Measurements from ENCODE around the gene TMEM213.

Gene TMEM213

DNA sequence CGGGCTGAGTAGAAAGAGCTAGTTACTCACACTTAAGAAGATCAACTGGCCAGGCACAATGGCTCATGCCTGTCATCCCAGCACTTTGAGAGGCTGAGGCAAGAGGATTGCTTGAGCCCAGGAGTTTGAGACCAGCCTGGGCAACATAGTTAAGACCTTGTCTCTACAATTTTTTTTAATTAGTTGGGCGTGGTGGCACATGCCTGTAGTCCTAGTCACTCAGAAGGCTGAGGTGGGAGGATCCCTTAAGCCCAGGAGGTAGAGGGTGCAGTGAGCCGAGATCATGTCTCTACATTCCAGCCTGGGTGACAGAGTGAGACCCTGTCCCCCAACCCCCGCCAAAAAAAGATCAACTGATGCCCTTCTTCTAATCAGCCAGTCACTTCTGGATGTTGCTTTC lies 74.8 kb downstream of the TMEM213 start:
- DNase-seq (ENCODE audit: low read depth in 2 of 3, low spot score in 2 of 3), result no peak

GRCh38 chr7:138873220-138873892 lies 75.6 kb downstream of the TMEM213 start:
- DNase-seq (ENCODE audit: low read depth in 2 of 3, low spot score in 2 of 3), result no peak

- peak in 2 of 3 experiments; percentile 25 to 29 for DNase-seq (ENCODE audit: low read depth in 2 of 3, low spot score in 2 of 3)
Observed at GRCh38 chr7:138875794-138876193, 78.0 kb downstream of the TMEM213 start.

DNA sequence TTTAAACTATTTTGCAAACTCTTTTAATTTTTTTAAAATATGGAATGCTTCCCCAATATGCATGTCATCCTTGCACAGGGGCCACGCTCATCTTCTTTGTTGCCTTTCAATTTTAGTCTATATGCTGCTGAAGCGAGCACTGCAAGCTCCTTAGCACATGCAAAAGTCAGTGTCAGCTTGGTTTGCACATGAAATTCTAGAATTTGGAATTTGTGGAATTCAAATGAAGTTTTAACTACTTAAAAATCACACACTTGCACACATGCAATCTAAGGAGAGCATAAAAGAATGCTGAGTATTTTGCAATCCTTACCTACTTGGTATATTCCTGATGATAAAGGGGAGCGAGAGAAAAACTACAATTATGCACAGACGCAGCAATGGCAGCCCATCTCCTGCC lies 78.5 kb downstream of the TMEM213 start:
- no peak for DNase-seq (ENCODE audit: low read depth in 2 of 3, low spot score in 2 of 3)

DNA sequence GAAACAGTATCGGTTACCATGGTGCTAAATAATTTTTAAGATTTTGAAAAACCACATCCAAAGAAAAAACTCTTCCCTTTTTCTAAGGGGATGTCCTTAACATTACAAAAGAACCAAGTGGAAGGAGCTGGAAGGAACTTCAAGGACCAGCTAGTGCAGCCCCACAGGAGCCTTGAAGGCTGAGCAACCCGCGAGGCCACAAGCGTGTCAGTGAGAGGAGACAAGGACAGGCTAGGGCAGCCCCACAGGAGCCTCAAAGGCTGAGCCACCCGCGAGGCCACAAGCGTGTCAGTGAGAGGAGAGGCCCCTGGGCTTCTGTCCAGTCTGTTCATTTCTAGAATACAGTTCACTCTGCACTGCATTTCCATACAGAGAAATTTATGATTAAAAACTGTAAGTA lies 80.3 kb downstream of the TMEM213 start:
- DNase-seq (ENCODE audit: low read depth in 2 of 3, low spot score in 2 of 3), result no peak

DNA sequence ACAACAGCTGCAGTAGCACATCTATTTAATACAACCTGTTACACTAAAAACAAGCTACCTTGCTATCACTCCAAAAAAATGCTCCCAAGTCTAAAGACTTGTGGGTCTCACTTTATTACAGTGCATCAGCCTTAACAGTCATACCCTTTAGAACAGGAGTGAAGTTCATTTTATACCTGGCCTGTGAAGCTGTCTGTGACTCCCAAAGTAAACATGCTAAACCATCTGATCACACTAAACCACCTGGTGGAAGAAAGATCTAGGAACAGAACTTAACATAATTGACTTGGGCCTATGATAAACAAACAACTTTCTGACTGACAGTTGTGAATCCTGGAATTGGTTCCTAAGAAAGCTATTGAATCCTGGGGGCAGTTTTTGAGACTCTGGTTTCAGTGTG lies 81.1 kb downstream of the TMEM213 start:
- DNase-seq (ENCODE audit: low read depth in 2 of 3, low spot score in 2 of 3), result no peak

GRCh38 chr7:138879356-138879755 lies 81.6 kb downstream of the TMEM213 start:
- DNase-seq (ENCODE audit: low read depth in 2 of 3, low spot score in 2 of 3), result no peak

DNA sequence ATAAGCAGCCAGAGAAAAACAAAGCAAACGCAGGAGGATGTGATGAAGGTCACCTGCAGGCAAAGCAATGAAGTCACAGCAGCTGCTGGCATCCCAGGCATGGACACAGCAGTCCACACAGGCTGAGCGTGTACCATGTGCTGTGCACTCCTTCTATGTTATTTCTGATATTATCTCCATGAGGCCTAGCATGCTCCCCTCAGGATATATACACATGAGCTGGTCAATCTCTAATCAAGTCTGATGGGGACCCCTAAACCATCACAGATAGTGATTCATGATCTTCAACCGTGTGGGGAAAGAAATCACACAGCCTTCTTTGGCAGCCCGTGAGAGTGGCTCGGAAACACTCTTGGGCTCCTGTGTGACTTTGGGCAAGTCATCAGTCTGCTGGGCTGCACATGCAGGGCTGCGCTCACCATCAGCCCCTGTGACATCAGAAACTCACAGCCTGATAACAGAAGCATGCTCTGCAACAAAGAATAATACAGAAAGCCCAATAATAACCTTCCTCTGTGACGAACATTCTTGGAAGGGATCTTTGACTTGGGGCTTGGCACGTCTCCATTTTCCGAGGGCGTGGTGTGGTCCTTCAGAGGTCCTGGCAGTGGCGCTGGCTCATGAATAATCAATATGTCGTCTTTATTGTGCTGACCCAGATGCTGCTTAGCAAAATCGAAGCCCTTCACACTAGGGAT lies 83.2 kb downstream of the TMEM213 start:
- DNase-seq (ENCODE audit: low read depth in 2 of 3, low spot score in 2 of 3), result no peak

DNA sequence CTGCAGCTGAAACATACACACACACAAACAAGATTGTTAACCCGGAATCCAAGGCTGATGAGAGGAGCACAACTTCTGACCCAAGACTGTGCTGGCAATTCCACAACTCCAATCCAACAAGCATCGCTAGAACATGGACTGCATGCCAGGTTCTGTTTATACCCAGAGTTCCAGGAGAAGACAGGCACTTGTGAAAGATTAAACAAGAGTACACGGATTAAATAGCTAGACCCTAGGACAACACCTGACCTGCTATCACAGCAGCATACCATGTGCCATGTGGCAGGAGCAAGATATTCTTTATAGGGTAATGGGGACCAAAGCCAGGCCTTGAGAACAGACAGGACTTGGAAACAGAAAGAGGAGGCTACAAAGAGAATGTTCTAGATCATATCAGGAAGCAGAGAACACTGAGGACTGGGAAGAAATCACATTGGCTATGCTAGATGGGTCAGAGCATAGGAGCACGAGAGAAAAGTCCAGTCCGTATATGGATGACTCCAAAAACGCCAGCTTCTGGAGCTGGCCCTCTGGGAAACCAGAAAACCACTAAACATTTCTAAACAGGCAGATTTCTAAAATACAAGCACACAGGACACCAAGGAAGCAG lies 83.9 kb downstream of the TMEM213 start:
- no peak for DNase-seq (ENCODE audit: low read depth in 2 of 3, low spot score in 2 of 3)

- DNase-seq (ENCODE audit: low read depth in 2 of 3, low spot score in 2 of 3), result no peak
Observed at GRCh38 chr7:138882249-138882648, 84.5 kb downstream of the TMEM213 start.

DNA sequence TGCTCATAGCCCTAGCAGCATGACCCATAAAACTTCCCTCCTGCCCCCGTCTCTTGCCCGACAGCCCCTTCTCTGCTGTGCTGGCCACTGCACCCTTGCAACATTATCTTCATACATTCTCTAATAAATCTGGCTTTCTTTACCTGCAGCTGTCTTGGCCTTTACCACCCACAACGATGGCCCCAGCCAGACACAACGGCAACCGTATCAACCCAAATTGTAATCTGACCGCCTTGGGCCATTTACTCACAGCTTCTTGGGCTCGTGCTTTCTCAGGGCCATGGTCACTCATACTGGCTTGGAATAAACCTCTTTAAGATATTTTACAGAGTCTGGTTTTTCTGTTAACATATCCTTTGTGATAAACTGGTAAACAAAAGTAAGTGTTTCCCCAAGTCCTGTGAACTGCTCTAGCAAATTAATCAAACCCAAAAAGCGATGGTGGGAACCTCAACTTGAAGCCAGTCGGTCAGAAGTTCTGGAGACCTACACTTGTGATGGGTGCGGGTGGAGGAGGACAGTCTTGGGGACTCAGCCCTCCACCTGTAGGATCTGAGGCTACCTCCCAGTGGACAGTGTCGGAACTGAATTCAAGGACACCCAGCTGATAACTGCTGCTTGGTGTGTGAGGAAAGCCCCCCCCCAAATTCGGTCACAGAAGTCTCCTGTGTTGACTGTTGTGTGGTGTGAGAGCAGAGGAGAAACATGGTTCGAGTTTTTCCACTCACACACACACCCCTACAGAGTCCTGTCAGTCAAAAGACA lies 87.8 kb downstream of the TMEM213 start:
- DNase-seq (ENCODE audit: low read depth in 2 of 3, low spot score in 2 of 3), result no peak

DNA sequence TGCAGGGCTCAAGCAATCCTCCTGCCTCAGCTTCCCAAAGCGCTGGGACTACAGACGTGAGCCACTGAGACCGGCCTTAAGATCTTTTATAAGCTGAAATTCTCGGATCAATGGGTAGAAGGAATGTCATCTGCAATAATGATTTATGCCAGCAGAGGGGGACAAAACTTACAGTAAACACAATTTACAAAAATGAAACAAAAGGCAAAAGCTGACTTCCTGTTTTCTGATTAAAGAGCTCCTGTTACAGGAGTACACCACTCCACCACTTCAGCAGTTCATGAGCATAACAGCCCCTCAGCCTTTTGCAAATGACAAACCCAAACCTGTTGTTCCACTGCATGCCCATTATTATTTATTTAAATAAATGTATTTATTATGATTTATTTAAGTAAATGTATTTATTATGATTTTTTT lies 88.7 kb downstream of the TMEM213 start:
- peak in 1 of 3 experiments; percentile 20 for DNase-seq (ENCODE audit: low read depth in 2 of 3, low spot score in 2 of 3)

DNA sequence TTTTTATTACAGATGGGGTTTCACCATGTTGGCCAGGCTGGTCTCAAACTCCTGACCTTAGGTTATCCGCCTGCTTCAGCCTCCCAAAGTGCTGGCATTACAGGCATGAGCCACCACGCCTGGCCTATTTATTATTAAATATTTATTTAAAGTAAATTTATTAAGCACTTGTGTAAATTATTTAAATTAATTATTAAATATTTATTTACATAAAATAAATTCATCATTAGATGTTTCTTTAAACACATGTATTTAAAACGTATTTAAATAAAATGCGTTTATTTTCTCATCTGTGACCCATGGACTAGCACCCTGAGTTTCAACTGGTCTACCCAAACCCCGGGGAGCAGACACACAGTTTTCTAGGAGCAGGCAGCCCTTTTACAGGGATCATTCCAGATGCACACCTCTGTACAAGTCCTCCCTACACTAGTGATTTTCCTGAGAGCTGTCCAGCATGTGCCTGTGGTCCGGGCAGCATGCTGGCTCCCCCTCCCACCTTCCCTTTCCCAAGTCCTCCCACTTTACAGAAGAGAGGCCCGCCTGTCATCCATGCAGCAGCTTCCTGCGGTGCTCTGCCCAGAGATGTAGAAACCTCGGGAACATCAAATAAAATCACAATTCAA lies 89.4 kb downstream of the TMEM213 start:
- DNase-seq (ENCODE audit: low read depth in 2 of 3, low spot score in 2 of 3), result no peak
